ENCODE results near the gene TLE6.

- TF ChIP-seq, protein P1, sequence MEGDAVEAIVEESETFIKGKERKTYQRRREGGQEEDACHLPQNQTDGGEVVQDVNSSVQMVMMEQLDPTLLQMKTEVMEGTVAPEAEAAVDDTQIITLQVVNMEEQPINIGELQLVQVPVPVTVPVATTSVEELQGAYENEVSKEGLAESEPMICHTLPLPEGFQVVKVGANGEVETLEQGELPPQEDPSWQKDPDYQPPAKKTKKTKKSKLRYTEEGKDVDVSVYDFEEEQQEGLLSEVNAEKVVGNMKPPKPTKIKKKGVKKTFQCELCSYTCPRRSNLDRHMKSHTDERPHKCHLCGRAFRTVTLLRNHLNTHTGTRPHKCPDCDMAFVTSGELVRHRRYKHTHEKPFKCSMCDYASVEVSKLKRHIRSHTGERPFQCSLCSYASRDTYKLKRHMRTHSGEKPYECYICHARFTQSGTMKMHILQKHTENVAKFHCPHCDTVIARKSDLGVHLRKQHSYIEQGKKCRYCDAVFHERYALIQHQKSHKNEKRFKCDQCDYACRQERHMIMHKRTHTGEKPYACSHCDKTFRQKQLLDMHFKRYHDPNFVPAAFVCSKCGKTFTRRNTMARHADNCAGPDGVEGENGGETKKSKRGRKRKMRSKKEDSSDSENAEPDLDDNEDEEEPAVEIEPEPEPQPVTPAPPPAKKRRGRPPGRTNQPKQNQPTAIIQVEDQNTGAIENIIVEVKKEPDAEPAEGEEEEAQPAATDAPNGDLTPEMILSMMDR (IDR thresholded peaks at IDR 0.05; ENCODE audit: low read length): no peak
- no peak for TF ChIP-seq EZH2 (optimal IDR thresholded peaks at IDR 0.05; ENCODE audit: low read depth, low read length)
Measured at GRCh38 chr19:2976609-2977000, 759 bp upstream of the TLE6 start.
